Suprapubic skin (tissue), 4 donors: ENCODE measurements around the gene CERS3.

ENCODE experiments used
- EP300 ChIP-seq: sonication (generic); formaldehyde crosslinking; IDR thresholded peaks from one replicate; pipeline ENCODE4 v1.6.1; 2017; ENCODE audit warnings: antibody characterized with exemption
- POLR2A ChIP-seq, 2 donors: fragments of 450-650 bp; IDR thresholded peaks; one replicate each; pipeline ENCODE4 v1.6.1; 2017; ENCODE audit warnings: antibody characterized with exemption in 2 of 2, mild to moderate bottlenecking in 2 of 2, moderate library complexity in 2 of 2
- POLR2AphosphoS5 ChIP-seq, 3 donors: sonication (generic); formaldehyde crosslinking; IDR thresholded peaks; one replicate each; pipeline ENCODE4 v1.6.1; 2017; ENCODE audit warnings: antibody characterized with exemption in 3 of 3

DNA sequence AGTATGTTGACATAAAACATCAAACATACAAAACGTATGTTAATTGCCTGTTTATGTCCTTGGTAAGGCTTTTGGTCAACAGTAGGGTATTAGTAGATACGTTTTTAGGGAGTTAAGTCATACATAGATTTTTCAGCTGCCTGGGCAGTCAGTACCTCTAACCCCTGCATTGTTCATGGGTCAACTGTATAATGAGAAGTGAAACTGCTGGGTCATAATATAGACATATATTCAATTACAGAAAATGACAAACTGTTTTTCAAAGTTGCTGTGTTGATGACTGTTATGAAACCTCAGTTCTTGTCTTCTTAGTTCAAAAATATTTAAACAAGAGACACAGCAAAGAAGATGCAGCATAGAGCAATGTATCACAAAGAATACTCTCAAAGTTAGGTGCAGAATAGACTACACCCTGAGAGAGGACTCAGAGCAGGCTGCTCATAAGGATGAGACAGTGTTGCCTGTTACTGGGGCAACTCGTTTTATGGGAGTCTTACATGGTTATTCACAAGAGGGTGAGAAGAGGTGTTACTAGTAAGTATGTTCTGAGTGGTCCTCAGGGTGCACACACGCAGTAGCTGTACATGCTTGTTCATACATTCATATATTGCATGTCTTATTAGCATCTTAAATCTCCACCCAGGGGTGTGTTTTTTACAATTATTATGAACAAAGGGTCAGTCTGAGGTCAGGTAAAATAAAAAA is 133.9 kb downstream of the CERS3 start:
- TF ChIP-seq POLR2AphosphoS5 (IDR thresholded peaks at IDR 0.05) = no peak
- TF ChIP-seq EP300 = no peak
- no peak for TF ChIP-seq POLR2A (IDR thresholded peaks at IDR 0.05)
